HCT116 (cell line): Measurements from ENCODE around the gene GEMIN7. TPM values are rescaled to one million over a fixed set of nuclear protein-coding genes. Genes with fewer than 3 reads are reported as not detected.
A peak's percentile ranks its signal among the peaks of the same experiment; 100 is the strongest.

Experiments used
- ATAC-seq: fragments of 200-7000 bp; cut with Tn5 transposase; 2 replicates; pipeline ENCODE4 v1.9.1; 2020; ENCODE audit warnings: mild to moderate bottlenecking, moderate library complexity
- Bru-seq: library from RNA; stranded (reverse); fragments of 400-500 nt; gene quantifications from one replicate; lab custom pipeline; 2021; lab: Mats Ljungman, UMichigan
- BruChase-seq, 2 experiments: library from RNA; stranded (reverse); fragments of 400-500 nt; gene quantifications; one replicate each; lab custom pipeline; 2021; lab: Mats Ljungman, UMichigan
- BruUV-seq: library from RNA; stranded (reverse); fragments of 400-500 nt; replicated peaks from 2 replicates; lab custom pipeline; 2021; lab: Mats Ljungman, UMichigan
- CTCF ChIA-PET: fragments of 300-600 bp; sonication (Branson Sonifier 250); formaldehyde crosslinking; loops from one replicate; lab custom pipeline; 2021; ENCODE audit warnings: antibody characterized with exemption; lab: Charles Lee
- POLR2A ChIA-PET: fragments of 300-600, 350-600 bp; sonication (Branson Sonifier 250); formaldehyde crosslinking; loops from one replicate; lab custom pipeline; 2021; ENCODE audit warnings: antibody characterized with exemption; lab: Charles Lee
- RAD21 ChIA-PET, 2 experiments: fragments of 300-600 bp; sonication (Branson Sonifier 250); formaldehyde crosslinking; loops; one replicate each; lab custom pipeline; 2023; ENCODE audit warnings: low total read pairs in 2 of 2; ENCODE audit not compliant: uncharacterized antibody in 2 of 2, unreplicated experiment in 2 of 2, low non-redundant PET in 1 of 2; lab: Charles Lee
- DNase-seq: peaks from one replicate; pipeline ENCODE4 v3.0.0-alpha.2; 2010; ENCODE audit warnings: low read depth, low spot score
- H2AFZ ChIP-seq: fragments of 200-600 bp; shearing (Covaris generic), sonication (generic); 2 replicates; pipeline ENCODE4 v1.6.1; 2017; ENCODE audit warnings: low read depth, mixed run types, mixed read lengths, antibody characterized with exemption, low read length; ENCODE audit not compliant: poor library complexity, severe bottlenecking
- H3K27ac ChIP-seq: 2 replicates; pipeline ENCODE4 v1.5.1; 2012; ENCODE audit warnings: low read depth, low read length
- H3K27me3 ChIP-seq: fragments of 200-600 bp; sonication (generic); 2 replicates; pipeline ENCODE4 v1.6.1; 2016; ENCODE audit warnings: mixed run types, low read length, mixed read lengths; ENCODE audit not compliant: insufficient read depth
- H3K36me3 ChIP-seq, 2 experiments: fragments of 200-500 bp in 1 of 2; fragments of 200-600 bp in 1 of 2; sonication (Bioruptor generic) in 1 of 2; sonication (generic) in 1 of 2; 2 replicates each; pipeline versions ENCODE4 v1.5.1 to v1.6.1; 2014 to 2016; ENCODE audit warnings: low read length in 2 of 2, inconsistent platforms in 1 of 2, mixed read lengths in 1 of 2, mixed run types in 1 of 2; ENCODE audit not compliant: insufficient read depth in 2 of 2, control insufficient read depth in 1 of 2
- H3K4me1 ChIP-seq, 2 experiments: fragments of 200-600 bp in 1 of 2; sonication (generic) in 1 of 2; 2 replicates each; pipeline versions ENCODE4 v1.5.1 to v1.6.1; 2012 to 2017; ENCODE audit warnings: low read length in 2 of 2, inconsistent platforms in 1 of 2, mild to moderate bottlenecking in 1 of 2, mixed read lengths in 1 of 2, mixed run types in 1 of 2, moderate library complexity in 1 of 2; ENCODE audit not compliant: insufficient read depth in 2 of 2, control insufficient read depth in 1 of 2
- H3K4me2 ChIP-seq: fragments of 200-600 bp; sonication (generic); 2 replicates; pipeline ENCODE4 v1.6.1; 2017; ENCODE audit warnings: mixed run types, low read length, mixed read lengths
- H3K4me3 ChIP-seq, 2 experiments: fragments of 200-600 bp in 1 of 2; sonication (generic) in 1 of 2; replicated peaks in 1 of 2; 2 replicates each; pipeline ENCODE4 v1.5.1; 2011 to 2016; ENCODE audit warnings: low read length in 2 of 2, control low read depth in 1 of 2, low read depth in 1 of 2, mild to moderate bottlenecking in 1 of 2, mixed read lengths in 1 of 2, mixed run types in 1 of 2
- H3K79me2 ChIP-seq: fragments of 200-600 bp; sonication (generic); 2 replicates; pipeline ENCODE4 v1.6.1; 2017; ENCODE audit warnings: mild to moderate bottlenecking, mixed run types, low read length, moderate library complexity, mixed read lengths; ENCODE audit not compliant: insufficient read depth
- H3K9ac ChIP-seq: fragments of 200-600 bp; sonication (generic); 2 replicates; pipeline ENCODE4 v1.6.1; 2016; ENCODE audit warnings: low read length, mixed read lengths
- H3K9me2 ChIP-seq: fragments of 200-600 bp; sonication (generic), shearing (Covaris generic); 2 replicates; pipeline ENCODE4 v1.6.1; 2017; ENCODE audit warnings: mixed run types, mild to moderate bottlenecking, moderate library complexity; ENCODE audit not compliant: insufficient read depth
- H3K9me3 ChIP-seq, 2 experiments: fragments of 200-500 bp in 1 of 2; fragments of 200-600 bp in 1 of 2; sonication (Bioruptor generic) in 1 of 2; sonication (generic) in 1 of 2; 2 replicates each; pipeline ENCODE4 v1.6.1; 2014 to 2017; ENCODE audit warnings: low read length in 2 of 2, mixed read lengths in 2 of 2, inconsistent platforms in 1 of 2, low read depth in 1 of 2, mild to moderate bottlenecking in 1 of 2, mixed run types in 1 of 2, moderate library complexity in 1 of 2; ENCODE audit not compliant: control insufficient read depth in 1 of 2, insufficient read depth in 1 of 2
- H4K20me1 ChIP-seq: fragments of 200-600 bp; sonication (generic), shearing (Covaris generic); 2 replicates; pipeline ENCODE4 v1.6.1; 2017; ENCODE audit warnings: mixed run types, mild to moderate bottlenecking, moderate library complexity; ENCODE audit not compliant: insufficient read depth
- CBX3 ChIP-seq: IDR thresholded peaks from 2 replicates; pipeline ENCODE4 v1.6.1; 2012; ENCODE audit warnings: low read depth
- CEBPB ChIP-seq: IDR thresholded peaks from 2 replicates; pipeline ENCODE4 v1.6.1; 2012; ENCODE audit warnings: low read depth
- EZH2phosphoT487 ChIP-seq: fragments of 200-600 bp; IDR thresholded peaks from 2 replicates; pipeline ENCODE4 v1.6.1; 2018; ENCODE audit warnings: antibody characterized with exemption, borderline replicate concordance
- POLR2AphosphoS5 ChIP-seq: IDR thresholded peaks from 2 replicates; pipeline ENCODE4 v1.6.1; 2011; ENCODE audit warnings: mild to moderate bottlenecking, low read depth, low read length, moderate library complexity
- SIN3A ChIP-seq: IDR thresholded peaks from 2 replicates; pipeline ENCODE4 v1.6.1; 2012; ENCODE audit warnings: low read depth
- SP1 ChIP-seq: IDR thresholded peaks from 2 replicates; pipeline ENCODE4 v1.6.1; 2012; ENCODE audit warnings: low read depth
- TCF7L2 ChIP-seq: IDR thresholded peaks from 2 replicates; pipeline ENCODE4 v1.7.0; 2011; ENCODE audit warnings: borderline replicate concordance, inconsistent platforms; ENCODE audit not compliant: insufficient read depth, insufficient read length; ENCODE audit errors: extremely low read depth
- YY1 ChIP-seq: IDR thresholded peaks from 2 replicates; pipeline ENCODE4 v1.6.1; 2011; ENCODE audit warnings: low read length, low read depth, moderate library complexity, mild to moderate bottlenecking; ENCODE audit not compliant: insufficient replicate concordance; ENCODE audit errors: extremely low read depth
- ZFX ChIP-seq: fragments of 450-650 bp; IDR thresholded peaks from 2 replicates; pipeline ENCODE4 v1.6.1; 2017
- intact Hi-C: fragments of 100-400 bp; cut with micrococcal nuclease; formaldehyde crosslinking; loops from 2 replicates; pipeline ENCODE4 v1.10.0; 2022
- long read RNA-seq: library from polyadenylated mRNA; unstranded; transcript quantifications from one replicate; pipeline ENCODE4 v2.0.0, GENCODE V29; 2021; ENCODE audit not compliant: unreplicated experiment
- polyA plus RNA-seq: library from polyadenylated mRNA; unstranded; fragments of >200 nt; gene quantifications from 2 replicates; pipeline ENCODE4 v1.2.1, GENCODE V29; 2012; ENCODE audit warnings: missing spikeins
- total RNA-seq: library from RNA; stranded (reverse); gene quantifications from one replicate; pipeline ENCODE4 v1.2.1, GENCODE V29; 2021; ENCODE audit not compliant: unreplicated experiment
- TF ChIP-seq, protein P1 (sequence below): IDR thresholded peaks from 2 replicates; pipeline ENCODE4 v1.6.1; 2012
- TF ChIP-seq, protein P2 (sequence below): IDR thresholded peaks from 2 replicates; pipeline ENCODE4 v1.6.1; 2012
- TF ChIP-seq, protein P3 (sequence below): IDR thresholded peaks from 2 replicates; pipeline ENCODE4 v1.6.1; 2011; ENCODE audit warnings: mild to moderate bottlenecking, low read length, moderate library complexity; ENCODE audit not compliant: insufficient replicate concordance; ENCODE audit errors: extremely low read depth

The GEMIN7 gene, protein sequence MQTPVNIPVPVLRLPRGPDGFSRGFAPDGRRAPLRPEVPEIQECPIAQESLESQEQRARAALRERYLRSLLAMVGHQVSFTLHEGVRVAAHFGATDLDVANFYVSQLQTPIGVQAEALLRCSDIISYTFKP
- 35.4 TPM for total RNA-seq
- 26.3 and 30.9 TPM in 2 replicates for polyA plus RNA-seq
- Bru-seq, nascent RNA = percentile 73 among the genes with signal in this experiment
- percentile 68 among the genes with signal in this experiment for BruChase-seq, experiment 1, labeled RNA remaining after a 6-hour chase
- BruChase-seq, experiment 2, labeled RNA remaining after a 2-hour chase = percentile 71 among the genes with signal in this experiment
- long read RNA-seq, transcript GEMIN7-204 (3 exons, 576 nt) = major isoform, 5 of 18 reads
- long read RNA-seq, partial matches to known transcripts = 0 of 18 reads
- long read RNA-seq, other reads (novel, unspliced or antisense) = 1 of 18 reads

DNA sequence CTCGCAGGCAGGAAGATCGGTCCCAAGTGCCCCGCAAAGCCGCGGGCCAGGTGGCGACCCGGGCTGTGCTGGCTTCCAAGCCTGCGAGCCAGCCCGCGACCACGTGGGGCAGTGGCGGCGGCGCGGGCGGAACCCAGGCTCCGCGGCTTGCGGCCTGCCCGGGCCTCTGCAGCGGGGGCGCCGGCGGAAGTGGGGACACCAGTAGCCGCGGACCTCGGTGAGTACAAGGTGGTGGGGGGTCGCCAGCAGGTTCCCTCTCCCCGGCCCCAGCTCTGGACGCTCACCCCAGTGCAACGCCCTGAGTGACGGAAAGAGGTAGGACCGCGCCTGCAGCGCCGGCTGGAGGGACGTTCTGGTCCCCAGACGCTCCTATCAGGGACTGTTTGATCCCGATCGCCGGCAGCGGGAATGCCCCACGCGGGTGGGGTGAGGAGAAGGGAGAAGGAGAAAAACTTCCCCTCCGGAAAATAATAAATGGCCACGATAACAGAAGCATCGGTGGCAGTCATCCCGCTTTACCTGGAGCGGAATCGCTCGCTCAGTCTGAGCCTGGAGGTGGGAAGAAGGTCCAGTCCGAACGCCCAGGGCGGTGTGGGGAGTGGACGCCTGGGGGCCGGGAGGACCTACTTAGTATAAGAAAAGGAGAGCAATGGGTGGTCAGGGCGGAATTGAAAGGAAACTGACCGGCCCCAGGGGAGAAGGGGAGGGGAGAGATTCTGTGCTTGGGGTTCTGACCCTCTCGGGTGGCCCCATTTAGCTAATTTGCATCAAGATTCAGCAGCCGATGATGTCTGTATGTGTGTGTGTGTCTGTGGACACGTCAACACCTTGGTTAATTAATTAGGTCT, at the start of gene GEMIN7:
Gene GEMIN7, plus strand, starts transcription at position 198 of the 848 bp plus-strand sequence. CDS start 10,855 bp downstream, outside the sequence.
- peaks cover 31 to 45% of the 10 kb centered on the region in 2 experiments for H3K4me1 ChIP-seq
- H3K4me3 ChIP-seq = peak within 1 kb of the TSS; percentile 99
- RAD21 ChIA-PET = no interaction called here
- TSS peak; percentile 76 for BruUV-seq
- POLR2A ChIA-PET = interaction anchor here (1.0 to 2.9 kb wide), 2 partner anchors 10 to 13 kb away, joined by 3 to 10 read pairs; partner anchors contain the start of gene PPP1R37
- peak within 1 kb of the TSS; percentile 91 for H3K4me2 ChIP-seq
- no peaks in the 10 kb centered on the region for H3K9me2 ChIP-seq
- no peaks in the 10 kb centered on the region for H3K27me3 ChIP-seq
- H3K36me3 ChIP-seq = peaks cover 2 to 15% of the 10 kb centered on the region in 2 experiments; a peak in 2 of 4 replicates
- no peaks in the 10 kb centered on the region for H3K9me3 ChIP-seq
- no peaks in the 10 kb centered on the region for H4K20me1 ChIP-seq
- ATAC-seq (peak; percentile 56), DNase-seq (peak; percentile 44)
- peaks cover 64% of the 10 kb centered on the region for H3K79me2 ChIP-seq
- H3K9ac ChIP-seq = peak within 1 kb of the TSS; percentile 98
- H3K27ac ChIP-seq = peak within 1 kb of the TSS; percentile 73
- intact Hi-C loops = loop anchor here (5.0 kb wide), 1 partner anchor 258 kb away; no protein-coding TSS in a partner anchor
- H2AFZ ChIP-seq = no peak within 1 kb of the TSS
- CTCF ChIA-PET = interaction anchor here (1.1 kb wide), 2 partner anchors 12 to 20 kb away, joined by 4 to 5 read pairs; no protein-coding TSS in a partner anchor
- no peak for TF ChIP-seq CEBPB
- peak; percentile 77 for TF ChIP-seq YY1
- peak; percentile 40; the same call in 1 of the 2 replicates for TF ChIP-seq SP1
- TF ChIP-seq, protein P1, sequence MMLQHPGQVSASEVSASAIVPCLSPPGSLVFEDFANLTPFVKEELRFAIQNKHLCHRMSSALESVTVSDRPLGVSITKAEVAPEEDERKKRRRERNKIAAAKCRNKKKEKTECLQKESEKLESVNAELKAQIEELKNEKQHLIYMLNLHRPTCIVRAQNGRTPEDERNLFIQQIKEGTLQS = no peak
- TF ChIP-seq POLR2AphosphoS5 = peak; percentile 84
- TF ChIP-seq SIN3A = peak; percentile 84
- TF ChIP-seq TCF7L2 = peak; percentile 76
- TF ChIP-seq, protein P2, sequence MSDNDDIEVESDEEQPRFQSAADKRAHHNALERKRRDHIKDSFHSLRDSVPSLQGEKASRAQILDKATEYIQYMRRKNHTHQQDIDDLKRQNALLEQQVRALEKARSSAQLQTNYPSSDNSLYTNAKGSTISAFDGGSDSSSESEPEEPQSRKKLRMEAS = peak; percentile 99
- TF ChIP-seq CBX3 = peak; percentile 78
- TF ChIP-seq, protein P3, sequence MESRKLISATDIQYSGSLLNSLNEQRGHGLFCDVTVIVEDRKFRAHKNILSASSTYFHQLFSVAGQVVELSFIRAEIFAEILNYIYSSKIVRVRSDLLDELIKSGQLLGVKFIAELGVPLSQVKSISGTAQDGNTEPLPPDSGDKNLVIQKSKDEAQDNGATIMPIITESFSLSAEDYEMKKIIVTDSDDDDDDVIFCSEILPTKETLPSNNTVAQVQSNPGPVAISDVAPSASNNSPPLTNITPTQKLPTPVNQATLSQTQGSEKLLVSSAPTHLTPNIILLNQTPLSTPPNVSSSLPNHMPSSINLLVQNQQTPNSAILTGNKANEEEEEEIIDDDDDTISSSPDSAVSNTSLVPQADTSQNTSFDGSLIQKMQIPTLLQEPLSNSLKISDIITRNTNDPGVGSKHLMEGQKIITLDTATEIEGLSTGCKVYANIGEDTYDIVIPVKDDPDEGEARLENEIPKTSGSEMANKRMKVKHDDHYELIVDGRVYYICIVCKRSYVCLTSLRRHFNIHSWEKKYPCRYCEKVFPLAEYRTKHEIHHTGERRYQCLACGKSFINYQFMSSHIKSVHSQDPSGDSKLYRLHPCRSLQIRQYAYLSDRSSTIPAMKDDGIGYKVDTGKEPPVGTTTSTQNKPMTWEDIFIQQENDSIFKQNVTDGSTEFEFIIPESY = peak; percentile 71
- no peak for TF ChIP-seq EZH2phosphoT487
- peak; percentile 76; the same call in 1 of the 2 replicates for TF ChIP-seq ZFX
